GM19438 (cell line): Measurements from ENCODE around the gene LCT.
"Not testable (repeated sequence)": the region's sequence is repeated elsewhere in the genome, so short reads cannot be mapped to it uniquely, and the experiment has no call there.

ENCODE experiments used
- ATAC-seq: cut with Tn5 transposase; IDR thresholded peaks from one replicate; pipeline ENCODE4 v1.9.1; 2021; ENCODE audit warnings: low read depth; ENCODE audit not compliant: unreplicated experiment

LCT gene

DNA sequence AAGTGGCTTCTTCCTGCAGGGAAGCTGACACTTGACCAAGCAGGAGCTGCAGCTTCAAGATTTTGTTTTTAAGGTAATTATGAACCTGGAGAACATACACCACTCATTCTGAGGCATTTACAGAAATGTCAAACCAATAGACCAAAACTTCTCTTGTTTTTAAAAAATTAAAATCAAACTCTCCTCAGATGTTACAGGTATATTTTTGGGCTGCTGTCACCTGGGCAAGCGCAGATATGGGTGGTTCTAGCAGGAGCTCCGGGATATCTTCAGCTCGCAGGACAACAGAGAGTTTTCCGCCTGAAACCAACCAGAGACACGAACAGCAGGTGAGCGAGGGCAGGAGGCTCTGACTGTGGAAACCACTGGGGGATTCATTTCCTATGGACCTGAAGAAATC lies 4.1 kb downstream of the LCT start:
- ATAC-seq: no peak

DNA sequence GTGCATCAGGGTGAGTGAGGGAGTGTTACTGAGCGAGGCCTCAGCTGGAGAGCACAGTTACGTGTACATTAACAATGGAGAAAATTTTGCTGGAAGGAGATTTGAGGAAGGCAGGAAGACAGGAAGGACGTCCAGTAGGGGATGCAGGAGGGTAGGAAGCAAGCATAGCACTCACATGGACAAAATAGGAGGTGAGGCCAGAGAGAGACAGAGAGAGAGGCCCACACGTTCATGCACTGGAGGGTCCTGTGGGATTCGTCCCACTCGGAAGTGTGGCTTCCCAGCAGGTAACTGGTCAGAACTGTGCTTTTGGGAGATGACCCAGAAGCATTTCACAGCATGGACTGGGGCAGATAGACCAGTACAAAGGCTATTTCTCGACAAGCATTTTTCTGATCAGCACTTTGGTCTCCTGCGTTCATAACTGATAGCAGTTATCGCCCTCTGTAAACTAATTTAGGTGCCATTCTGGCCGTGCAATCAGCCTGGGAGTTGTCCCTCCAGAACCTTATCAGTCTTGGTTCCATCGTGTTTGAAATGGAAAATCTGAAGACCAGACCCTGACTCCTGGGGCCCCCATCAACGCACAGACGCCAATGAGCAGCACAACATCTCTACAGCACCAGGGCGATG lies 5.7 kb downstream of the LCT start:
- ATAC-seq: no peak

DNA sequence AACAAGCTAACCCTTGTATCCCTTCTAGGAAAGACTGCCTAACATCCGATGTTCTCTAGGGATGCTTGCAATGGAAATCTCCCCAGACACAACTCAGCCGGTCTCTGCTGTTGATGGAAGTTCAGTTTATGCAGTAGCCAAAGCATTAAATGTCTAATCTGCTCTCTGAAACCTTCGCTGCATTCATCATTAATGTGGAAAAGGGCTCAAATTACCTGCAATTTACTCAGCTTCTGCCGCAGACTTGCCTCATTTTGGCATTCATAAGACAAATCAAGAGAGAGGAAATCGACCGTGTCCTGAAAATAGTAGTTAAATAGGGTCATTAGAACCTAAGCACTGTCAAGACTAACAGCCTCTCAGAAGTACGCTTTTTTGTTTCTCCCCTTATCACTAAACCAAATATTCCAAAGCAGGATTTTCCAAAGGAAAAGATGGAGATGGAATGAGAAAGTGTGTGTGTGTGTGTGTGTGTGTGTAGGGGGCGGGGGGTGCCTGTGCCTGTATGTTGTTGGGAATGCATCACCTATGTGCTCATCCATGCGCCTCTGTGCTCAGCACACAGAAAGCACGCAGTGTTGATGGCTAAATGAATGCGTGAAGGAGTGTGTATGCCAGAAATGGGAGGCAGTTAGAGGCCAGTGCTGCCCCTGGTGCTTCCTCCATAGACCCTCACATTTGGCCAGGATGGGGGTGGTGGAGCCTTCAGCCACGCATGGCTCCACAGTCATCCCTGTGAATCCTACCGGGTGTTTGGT lies 7.4 kb downstream of the LCT start:
- ATAC-seq: no peak

DNA sequence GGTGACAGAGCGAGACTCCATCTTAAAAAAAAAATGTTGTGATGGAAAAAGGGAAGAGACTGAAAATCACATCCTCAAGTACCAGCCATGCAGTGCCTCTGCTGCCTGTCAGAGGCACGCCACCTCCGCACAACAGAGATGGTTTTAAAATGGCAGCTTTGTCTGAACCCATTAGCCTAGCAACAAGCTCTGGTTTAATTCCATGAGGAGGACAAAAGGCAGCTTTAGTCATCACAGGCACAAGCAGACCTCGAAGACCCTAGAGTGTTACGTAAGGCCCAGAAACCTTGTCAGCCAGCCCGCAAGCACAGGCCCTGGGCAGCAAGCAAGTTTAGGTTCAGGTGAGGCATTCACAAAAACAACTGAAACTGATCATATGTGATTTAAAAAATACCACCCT lies 10.4 kb downstream of the LCT start:
- ATAC-seq: no peak

DNA sequence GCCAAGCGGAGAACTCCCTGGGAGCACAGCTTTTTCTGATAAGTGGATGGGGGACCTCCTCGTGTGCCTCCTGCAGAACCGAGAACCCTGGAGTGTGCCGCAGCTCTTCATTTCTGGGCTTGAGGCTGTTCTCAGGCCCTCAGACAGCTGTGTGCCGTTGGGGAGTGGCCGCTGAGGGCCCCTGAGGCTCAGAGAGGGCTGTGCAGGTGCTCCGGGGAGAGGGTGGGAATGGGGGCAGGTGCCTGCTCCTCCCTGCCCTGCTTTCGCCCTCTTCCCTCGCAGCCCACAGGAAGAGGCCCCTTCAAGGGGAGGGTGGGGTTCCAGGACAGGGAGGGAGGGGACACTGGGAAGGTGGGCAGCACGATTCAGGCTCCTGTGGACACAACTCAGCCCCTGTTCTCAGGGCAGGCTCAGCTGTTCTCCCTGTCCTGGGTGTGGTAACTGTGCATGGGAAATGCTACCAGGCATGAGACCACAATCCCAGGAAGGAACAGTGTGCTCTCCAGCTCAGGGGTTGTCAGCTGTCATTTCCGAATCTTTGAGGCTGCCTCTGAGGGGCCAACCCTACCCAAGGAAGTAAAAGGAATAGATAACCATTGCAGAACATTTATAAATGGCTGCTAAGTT lies 11.3 kb downstream of the LCT start:
- no peak for ATAC-seq

DNA sequence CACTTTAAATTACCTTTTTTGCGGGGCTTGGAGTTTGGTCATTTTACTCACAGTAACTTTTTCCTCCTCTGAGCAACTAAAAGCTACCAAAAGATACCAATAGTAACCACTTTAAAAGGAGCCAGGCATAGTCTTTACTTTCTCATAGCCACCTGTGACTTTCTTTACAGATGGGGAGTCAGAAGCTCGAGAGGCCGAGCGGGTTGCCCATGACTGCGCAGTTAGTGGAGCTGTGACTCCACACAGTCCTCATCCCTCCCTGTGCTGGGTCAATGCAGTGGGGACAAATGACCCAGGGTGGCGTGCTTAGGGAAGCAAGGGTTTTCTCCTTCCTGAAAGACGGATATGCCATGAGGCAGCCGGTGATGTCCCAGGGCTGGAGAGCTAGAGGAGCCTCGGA lies 11.9 kb downstream of the LCT start:
- no peak for ATAC-seq

DNA sequence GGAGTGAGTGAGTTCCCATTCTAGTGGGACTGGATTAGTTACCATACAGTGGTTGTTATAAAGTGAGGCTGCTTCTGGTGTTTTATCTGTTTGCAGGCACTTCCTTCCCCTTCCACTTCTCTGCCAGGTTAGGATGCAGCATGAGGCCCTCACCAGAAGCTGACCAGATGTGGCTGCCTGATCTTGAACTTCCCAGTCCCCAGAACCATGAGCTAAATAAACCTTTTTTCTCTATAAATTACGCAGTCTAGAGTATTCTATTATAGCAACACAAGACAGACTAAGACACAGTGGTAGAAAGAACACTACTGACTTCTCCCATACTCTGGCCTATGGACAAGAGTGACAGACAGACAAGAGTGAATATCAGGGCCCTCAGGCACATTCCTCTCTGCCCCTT lies 14.1 kb downstream of the LCT start:
- ATAC-seq: no peak

DNA sequence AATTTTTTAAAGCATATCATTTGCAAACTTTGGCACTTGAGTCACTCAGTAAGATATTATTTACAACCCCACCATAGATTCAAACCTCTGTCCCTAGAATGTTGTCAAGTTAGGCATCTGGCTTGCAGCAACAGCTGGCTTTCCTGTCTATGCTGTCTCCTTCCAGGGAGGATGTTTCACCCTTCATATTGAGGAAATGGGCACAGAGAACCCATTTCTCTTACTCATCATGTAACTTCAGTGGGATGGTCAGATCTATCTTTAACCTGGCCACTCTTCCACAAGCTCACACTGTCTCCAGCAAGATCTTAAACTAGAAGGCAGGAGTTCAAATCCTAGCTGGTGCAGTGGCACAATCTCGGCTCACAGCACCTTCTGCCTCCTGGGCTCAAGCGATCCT lies 15.8 kb downstream of the LCT start:
- ATAC-seq: no peak

DNA sequence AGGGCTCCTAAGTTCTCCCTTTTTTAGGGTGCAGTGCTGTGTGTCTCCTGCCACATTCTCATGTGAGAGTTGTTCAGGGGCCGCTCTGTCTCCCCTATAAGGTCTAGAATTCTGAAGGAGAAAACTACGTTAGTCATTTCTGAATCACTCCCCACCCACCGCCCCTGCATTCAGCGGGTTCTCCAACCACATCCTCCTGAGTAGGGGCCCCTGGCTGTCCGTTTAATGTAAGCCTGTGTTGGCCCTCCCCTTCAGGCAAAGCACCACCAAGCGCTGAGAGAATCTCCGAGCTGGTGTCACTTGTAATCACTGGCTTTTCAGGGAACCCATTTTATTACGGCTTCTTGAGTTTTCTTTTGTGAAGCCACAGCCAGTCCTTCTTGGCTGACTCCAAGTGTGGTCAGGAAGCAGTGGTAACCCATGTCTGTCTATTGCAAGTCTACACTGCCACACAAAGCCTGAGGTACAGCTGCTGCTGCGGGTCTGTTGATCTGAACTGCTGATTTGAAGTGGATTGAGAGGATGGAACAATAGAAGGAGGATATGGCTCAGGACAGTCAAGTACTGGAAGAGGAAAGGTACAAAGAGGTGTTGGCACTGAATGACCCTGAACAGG lies 16.9 kb downstream of the LCT start:
- peak; percentile 89 for ATAC-seq

DNA sequence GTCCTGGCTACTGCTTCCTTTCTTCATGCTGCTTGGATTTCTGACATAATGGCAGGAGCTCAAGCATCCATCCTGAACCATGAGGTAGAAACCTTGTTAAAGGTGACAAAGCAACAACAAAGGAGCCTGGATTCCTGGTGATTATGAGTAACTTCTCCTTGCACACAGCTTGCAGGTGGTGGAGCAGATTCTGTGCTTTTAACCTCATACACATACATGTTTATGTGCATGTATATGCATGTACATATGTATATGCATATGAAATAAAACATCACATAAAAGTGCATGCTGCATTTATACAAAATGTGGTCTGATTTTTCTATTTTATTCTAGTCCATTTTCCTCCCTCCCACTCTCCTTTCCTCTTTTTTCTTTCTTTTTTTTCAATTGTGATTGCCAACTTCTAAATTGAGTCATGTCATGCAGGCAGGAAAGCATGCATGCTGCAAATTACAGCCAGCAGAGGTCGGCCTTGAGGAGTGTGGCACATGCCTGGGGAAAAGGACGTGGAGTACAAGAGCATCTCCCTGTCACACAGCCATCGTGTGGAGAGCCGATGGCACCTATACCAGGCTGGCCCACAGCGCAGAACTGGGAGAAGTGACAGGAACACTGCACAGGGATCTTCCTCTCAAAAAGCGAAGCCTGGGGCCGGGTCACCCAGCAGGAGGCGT lies 17.9 kb downstream of the LCT start:
- ATAC-seq: no peak

DNA sequence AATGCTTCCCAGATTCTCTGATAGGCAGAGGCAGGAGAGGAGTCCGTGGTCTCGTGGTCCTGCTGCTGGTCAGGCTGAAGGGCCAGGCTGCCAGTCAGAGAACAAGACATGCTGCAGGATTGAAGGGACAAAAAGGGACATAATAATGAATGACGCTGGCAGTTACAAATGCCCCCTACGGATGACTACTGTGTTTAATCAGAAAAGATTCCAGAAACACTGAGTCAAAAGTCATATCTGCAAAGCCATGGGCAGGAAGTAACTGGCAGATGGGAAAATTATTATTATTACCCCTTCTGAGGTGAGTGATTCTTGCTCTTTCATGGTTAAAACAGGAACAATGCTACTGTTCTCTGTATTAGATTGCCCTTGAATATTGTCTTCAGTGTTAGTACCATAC lies 19.0 kb downstream of the LCT start:
- no peak for ATAC-seq

DNA sequence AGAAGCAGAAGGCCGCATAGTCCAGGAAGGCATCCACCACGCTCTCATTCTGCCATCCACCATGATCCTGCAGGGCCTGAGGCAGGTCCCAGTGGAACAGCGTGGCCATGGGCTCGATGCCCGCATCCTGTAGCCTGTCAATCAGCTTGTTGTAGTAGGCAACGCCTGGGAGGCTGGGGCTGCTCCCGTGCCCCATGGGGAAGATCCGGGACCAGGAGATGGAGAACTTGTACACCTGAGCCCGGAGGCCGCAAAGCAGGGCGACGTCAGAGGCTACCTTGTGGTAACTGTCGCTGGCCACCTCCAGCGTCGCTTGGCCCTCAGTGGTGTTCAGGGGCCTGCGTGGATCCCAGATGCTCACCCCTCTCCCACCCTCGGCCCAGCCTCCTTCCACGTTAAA lies 19.5 kb downstream of the LCT start:
- no peak for ATAC-seq

DNA sequence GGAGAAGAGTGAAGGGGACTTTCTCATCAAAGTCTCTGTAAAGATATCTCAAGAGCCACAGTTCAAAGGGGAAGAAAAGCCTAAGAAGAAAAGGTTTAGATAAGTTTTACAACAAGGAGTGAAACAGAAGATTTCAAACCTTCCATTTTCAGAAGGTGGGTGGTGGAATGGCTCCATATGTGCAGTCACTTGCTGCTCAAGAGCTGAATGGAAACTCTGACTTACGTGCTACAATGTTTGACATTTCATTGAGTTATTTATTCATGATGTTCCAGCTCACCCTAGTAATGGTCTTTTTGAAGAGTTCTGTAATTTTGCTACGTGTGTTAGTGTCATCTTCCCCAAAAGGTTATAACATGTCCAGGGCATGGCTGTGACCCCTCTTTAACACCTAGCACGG lies 21.7 kb downstream of the LCT start:
- no peak for ATAC-seq

DNA sequence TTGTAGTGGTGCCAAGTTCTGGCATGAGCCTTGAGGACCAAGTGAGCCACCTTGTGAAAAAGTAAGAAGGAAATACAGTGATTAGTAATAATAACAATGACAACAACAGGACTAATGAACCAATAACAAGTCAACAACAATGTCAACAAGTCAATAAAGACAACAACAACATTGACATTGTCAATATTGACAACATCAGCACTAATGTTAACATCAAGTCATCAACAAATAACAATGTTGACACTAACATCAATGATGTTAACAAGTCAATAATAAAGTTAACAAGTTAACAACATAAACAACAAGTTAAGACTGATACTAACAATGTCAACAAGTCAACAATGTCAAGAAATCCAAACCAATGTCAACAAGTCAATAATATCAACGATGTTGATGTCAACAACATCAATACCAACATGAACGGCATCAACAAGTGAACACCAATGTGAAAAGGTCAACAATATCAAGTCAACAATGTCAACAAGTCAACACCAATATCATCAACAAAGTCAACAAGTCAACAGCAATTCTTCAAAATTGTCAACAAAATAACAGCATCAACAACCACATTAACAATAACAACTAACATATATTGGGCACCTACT lies 24.0 kb downstream of the LCT start:
- ATAC-seq: no peak

DNA sequence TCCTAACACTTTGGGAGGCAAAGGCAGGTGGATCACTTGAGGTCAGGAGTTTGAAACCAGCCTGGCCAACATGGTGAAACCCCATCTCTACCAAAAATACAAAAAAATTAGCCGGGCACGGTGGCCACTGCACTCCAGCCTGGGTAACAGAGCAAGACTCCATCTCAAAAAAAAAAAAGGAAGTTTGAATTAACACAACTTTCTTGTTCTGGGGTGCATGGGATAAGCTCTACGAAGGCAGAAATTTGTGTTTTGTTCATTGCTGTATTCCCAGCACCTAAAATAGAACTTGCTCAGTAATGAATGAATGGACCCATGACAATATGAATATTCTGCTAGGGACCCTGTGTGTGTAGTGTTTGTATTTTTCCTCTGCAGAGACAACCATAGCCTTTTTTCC lies 29.1 kb downstream of the LCT start:
- ATAC-seq: not testable (repeated sequence)

DNA sequence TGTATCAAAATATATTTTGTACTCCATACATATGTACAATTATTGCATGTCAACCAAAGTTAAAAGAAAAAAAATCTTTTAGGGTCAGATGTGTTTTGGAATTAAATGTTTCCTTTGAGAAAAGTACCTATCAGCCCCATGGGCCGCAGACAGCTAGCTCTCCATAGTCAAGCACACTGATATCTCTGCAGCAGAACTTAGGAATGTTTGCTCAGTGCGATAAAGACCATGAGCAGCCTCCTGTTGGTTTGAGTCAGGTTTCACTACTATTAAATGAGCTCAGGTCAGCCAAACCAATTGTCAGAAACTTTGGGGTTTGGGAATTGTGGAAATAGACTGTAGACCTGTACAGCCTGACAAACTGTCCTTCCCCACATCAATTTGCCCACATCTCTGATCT lies 33.7 kb downstream of the LCT start:
- no peak for ATAC-seq

DNA sequence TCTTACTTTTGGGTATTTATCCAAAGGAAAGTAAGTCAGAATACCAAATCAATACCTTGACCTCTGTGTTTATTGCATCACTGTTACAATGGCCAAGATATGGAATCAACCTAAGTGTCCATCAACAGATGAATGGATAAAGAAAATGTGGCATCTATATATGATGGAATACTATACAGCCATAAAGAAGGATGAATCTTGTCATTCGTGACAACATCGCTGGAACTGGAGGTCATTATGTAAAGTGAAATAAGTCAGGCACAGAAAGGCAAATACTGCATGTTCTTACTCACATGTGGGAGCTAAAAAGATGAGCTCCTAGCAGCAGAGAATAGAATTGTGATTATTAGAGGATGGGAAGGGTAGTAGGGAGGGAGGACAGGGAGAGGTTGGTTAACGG lies 34.6 kb downstream of the LCT start:
- no peak for ATAC-seq

DNA sequence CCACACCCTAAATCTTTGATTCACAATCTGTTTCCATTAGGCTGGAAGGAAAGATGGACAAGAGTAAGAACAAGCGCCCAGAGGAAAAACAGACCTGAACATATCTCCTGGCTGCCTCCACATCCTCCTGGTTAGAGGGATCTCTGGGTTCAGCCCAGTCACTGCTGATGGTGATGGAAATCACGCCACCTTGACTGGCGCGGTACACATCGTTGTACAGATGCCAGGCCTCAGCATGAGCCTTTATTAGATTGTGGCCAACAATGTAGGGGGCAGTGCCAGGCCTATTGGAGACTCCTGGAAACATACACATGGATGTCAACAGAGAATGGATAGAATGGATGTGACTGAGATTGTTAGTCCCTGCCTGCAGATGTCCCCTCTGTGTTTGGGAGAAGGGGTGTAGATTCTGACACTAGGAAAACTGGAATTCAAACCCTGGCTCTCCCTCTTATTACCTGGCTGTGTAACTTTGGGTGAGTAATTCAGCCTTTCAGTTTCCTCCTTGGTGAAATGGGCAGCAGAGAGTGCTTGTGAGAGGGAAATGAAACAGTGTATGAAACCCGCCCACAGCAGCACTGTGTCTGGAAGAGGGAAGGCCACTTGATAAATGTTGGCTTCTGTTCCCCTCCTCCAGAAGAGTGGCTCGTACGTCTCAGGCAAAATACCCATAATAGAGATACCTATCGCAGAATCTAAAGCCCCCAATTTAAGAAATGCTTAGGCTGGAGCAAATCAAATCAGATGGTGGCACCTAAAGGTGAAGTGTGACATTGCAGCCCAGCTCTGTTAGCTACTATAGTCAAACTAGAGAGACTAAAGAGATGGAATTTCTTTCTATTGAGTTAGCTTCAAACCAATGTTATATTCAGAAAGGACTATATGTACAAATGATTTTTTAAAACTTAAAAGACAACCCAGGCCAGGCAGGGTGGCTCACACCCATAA lies 36.2 kb downstream of the LCT start:
- no peak for ATAC-seq

DNA sequence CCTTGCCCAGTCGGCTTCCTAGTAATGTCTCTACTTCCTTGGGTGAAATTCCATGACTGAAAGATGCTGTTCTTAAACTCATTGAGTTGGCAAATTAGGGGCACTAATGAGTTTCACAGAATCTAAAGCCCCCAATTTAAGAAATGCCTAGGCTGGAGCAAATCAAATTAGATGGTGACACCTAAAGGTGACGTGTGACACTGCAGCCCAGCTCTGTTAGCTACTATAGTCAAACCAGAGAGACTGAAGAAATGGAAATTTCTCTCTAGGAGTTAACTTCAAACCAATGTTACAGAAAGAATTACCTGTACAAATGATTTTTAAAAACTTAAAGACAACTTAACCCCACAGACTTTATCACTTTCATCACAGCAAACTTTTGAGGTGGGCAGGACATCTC lies 37.2 kb downstream of the LCT start:
- ATAC-seq: no peak

DNA sequence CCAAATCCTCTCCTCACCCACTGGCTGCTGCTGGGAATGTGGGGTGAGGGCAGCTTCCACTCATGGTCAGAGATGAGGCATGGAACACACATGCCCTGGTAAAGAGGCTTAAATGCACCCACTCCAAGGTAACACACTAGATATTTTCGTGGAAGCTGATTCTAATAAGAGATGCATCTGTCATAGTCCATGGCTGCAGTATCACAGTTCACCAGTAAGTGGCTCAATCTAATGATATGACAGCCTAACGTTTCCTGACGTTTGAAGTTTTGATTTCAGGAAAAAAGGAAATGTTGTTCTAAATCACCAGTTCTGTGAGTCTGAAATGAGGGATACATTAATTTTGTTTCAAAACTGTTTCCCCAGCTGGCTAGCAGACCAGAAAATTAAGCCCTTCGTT lies 38.2 kb downstream of the LCT start:
- ATAC-seq: no peak
